BE2C (cell line): ENCODE data around the gene GNPDA2.
A peak's percentile ranks its signal among the peaks of the same experiment; 100 is the strongest.
"Not testable (repeated sequence)": the region's sequence is repeated elsewhere in the genome, so short reads cannot be mapped to it uniquely, and the experiment has no call there.

Source experiments
- DNase-seq: peaks from one replicate; pipeline ENCODE4 v3.0.0-alpha.2; 2020
- H3K27me3 ChIP-seq: fragments of 250-450 bp; sonication (Bioruptor Pico); 2 replicates; pipeline ENCODE4 v1.5.1; 2020; ENCODE audit warnings: mild to moderate bottlenecking
- H3K36me3 ChIP-seq: fragments of 250-450 bp; sonication (Bioruptor Pico); 2 replicates; pipeline ENCODE4 v1.5.1; 2020; ENCODE audit warnings: mild to moderate bottlenecking
- H3K4me1 ChIP-seq: fragments of 250-450 bp; sonication (Bioruptor Pico); 2 replicates; pipeline ENCODE4 v1.5.1; 2020
- H3K4me3 ChIP-seq: 2 replicates; pipeline ENCODE4 v1.5.1; 2011; ENCODE audit warnings: low read depth, low read length
- H3K9me3 ChIP-seq: fragments of 250-450 bp; sonication (Bioruptor Pico); 2 replicates; pipeline ENCODE4 v1.5.1; 2020
- CTCF ChIP-seq: IDR thresholded peaks from 2 replicates; pipeline ENCODE4 v1.5.1; 2012; ENCODE audit warnings: mild to moderate bottlenecking, low read depth, low read length

The GNPDA2 gene

GRCh38 chr4:44760142-44760898, 34.0 kb upstream of the GNPDA2 start:
- no peak for DNase-seq
- Histone ChIP-seq H3K36me3 (no peaks in the 10 kb centered on the region), H3K27me3 (peaks cover 12% of the 10 kb centered on the region), H3K9me3 (no peaks in the 10 kb centered on the region), H3K4me3 (no peak overlapping the region), H3K4me1 (no peaks in the 10 kb centered on the region)
- TF ChIP-seq CTCF, result peak; percentile 44

- no peak for TF ChIP-seq CTCF
- Histone ChIP-seq H3K36me3 (no peaks in the 10 kb centered on the region), H3K4me3 (no peak overlapping the region), H3K4me1 (no peaks in the 10 kb centered on the region), H3K9me3 (no peaks in the 10 kb centered on the region), H3K27me3 (peaks cover 12% of the 10 kb centered on the region)
- DNase-seq, result no peak
Measured at GRCh38 chr4:44756559-44756958, 30.2 kb upstream of the GNPDA2 start.

- DNase-seq, result no peak
- Histone ChIP-seq H3K36me3 (no peaks in the 10 kb centered on the region), H3K4me1 (no peaks in the 10 kb centered on the region), H3K4me3 (no peak overlapping the region), H3K27me3 (no peaks in the 10 kb centered on the region), H3K9me3 (no peaks in the 10 kb centered on the region)
- TF ChIP-seq CTCF, result no peak
Measured at GRCh38 chr4:44740201-44740600, 13.8 kb upstream of the GNPDA2 start.

GRCh38 chr4:44738615-44739014, 12.3 kb upstream of the GNPDA2 start:
- Histone ChIP-seq H3K4me1 (no peaks in the 10 kb centered on the region), H3K9me3 (no peaks in the 10 kb centered on the region), H3K27me3 (no peaks in the 10 kb centered on the region), H3K4me3 (no peak overlapping the region), H3K36me3 (no peaks in the 10 kb centered on the region)
- DNase-seq, result no peak
- no peak for TF ChIP-seq CTCF

GRCh38 chr4:44736900-44737299, 10.5 kb upstream of the GNPDA2 start:
- no peak for TF ChIP-seq CTCF

GRCh38 chr4:44728694-44729093, 2.3 kb upstream of the GNPDA2 start:
- not testable (repeated sequence) for DNase-seq

More at GRCh38 chr4:44736900-44737299, 10.5 kb upstream of the GNPDA2 start:
- no peak for DNase-seq
- Histone ChIP-seq H3K4me3 (no peak overlapping the region), H3K4me1 (no peaks in the 10 kb centered on the region), H3K9me3 (no peaks in the 10 kb centered on the region), H3K27me3 (0 out of 2 replicates have a peak, but pooled peaks cover 4% of the 10 kb centered on the region), H3K36me3 (no peaks in the 10 kb centered on the region)

More at GRCh38 chr4:44728694-44729093, 2.3 kb upstream of the GNPDA2 start:
- H3K4me1 ChIP-seq, H3K9me3 ChIP-seq, H3K4me3 ChIP-seq, H3K27me3 ChIP-seq, H3K36me3 ChIP-seq: not testable (repeated sequence)
